Measurements from ENCODE around the gene NLGN1.

DNA sequence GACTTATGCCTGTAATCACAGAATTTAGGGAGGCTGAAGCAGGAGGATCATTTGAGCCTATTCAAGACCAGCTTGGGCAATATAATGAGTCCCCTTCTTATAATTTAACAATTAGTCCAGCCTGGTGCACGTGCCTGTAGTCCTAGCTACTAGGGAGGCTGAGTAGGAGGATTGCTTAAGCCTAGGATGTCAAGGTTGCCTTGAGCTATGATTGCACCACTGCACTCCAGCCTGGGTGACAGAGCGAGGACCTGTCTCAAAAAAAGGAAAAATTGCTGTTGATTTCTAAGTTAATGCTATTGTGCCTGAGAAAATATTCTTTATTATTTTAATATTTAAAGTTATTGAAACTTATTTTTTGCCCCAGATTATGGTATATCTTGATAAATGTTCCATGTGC is 159.0 kb downstream of the NLGN1 start:
- no peak for TF ChIP-seq EZH2 (IDR thresholded peaks at IDR 0.05; ENCODE audit: borderline replicate concordance, low read length)
- TF ChIP-seq, protein P1, sequence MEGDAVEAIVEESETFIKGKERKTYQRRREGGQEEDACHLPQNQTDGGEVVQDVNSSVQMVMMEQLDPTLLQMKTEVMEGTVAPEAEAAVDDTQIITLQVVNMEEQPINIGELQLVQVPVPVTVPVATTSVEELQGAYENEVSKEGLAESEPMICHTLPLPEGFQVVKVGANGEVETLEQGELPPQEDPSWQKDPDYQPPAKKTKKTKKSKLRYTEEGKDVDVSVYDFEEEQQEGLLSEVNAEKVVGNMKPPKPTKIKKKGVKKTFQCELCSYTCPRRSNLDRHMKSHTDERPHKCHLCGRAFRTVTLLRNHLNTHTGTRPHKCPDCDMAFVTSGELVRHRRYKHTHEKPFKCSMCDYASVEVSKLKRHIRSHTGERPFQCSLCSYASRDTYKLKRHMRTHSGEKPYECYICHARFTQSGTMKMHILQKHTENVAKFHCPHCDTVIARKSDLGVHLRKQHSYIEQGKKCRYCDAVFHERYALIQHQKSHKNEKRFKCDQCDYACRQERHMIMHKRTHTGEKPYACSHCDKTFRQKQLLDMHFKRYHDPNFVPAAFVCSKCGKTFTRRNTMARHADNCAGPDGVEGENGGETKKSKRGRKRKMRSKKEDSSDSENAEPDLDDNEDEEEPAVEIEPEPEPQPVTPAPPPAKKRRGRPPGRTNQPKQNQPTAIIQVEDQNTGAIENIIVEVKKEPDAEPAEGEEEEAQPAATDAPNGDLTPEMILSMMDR (IDR thresholded peaks at IDR 0.05; ENCODE audit: low read length), result no peak

Measured in OCI-LY1 (cell line).